Stimulated activated CD8-positive, alpha-beta memory T cell treated with anti-CD3 and anti-CD28 coated beads, Interleukin-2, amount 100 ng/mL, for 48 hours (primary cell): ENCODE data around the gene PARP9.
"Not testable (repeated sequence)": the region's sequence is repeated elsewhere in the genome, so short reads cannot be mapped to it uniquely, and the experiment has no call there.

Experiments
- DNase-seq, 2 donors: peaks; one replicate each; pipeline ENCODE4 v3.0.0-alpha.2; 2020; ENCODE audit warnings: low read depth in 2 of 2

The PARP9 gene

GRCh38 chr3:122576174-122576940 is 12.3 kb upstream of the PARP9 start:
- no peak for DNase-seq

GRCh38 chr3:122572940-122573412 is 8.9 kb upstream of the PARP9 start:
- DNase-seq = peak in 1 of 2 donors; percentile 8

GRCh38 chr3:122568755-122569154 is 4.7 kb upstream of the PARP9 start:
- DNase-seq = no peak

- not testable (repeated sequence) for DNase-seq
Observed at GRCh38 chr3:122568131-122568530, 4.0 kb upstream of the PARP9 start.

GRCh38 chr3:122563717-122564025 is 429 bp downstream of the PARP9 start:
- no peak for DNase-seq

- no peak for DNase-seq
Observed at GRCh38 chr3:122562923-122563716, 980 bp downstream of the PARP9 start.

- DNase-seq = peak in 1 of 2 donors; percentile 8
Observed at GRCh38 chr3:122560680-122561079, 3.4 kb downstream of the PARP9 start.

- no peak for DNase-seq
Observed at GRCh38 chr3:122559906-122560305, 4.2 kb downstream of the PARP9 start.

GRCh38 chr3:122558605-122559004 is 5.5 kb downstream of the PARP9 start:
- DNase-seq = no peak

- DNase-seq = no peak
Observed at GRCh38 chr3:122557356-122557755, 6.7 kb downstream of the PARP9 start.

GRCh38 chr3:122555275-122556071 is 8.6 kb downstream of the PARP9 start:
- DNase-seq = no peak

- no peak for DNase-seq
Observed at GRCh38 chr3:122553171-122553570, 10.9 kb downstream of the PARP9 start.

- DNase-seq = no peak
Observed at GRCh38 chr3:122548619-122549018, 15.5 kb downstream of the PARP9 start.

GRCh38 chr3:122548076-122548475 is 16.0 kb downstream of the PARP9 start:
- DNase-seq = no peak

- no peak for DNase-seq
Observed at GRCh38 chr3:122546151-122546550, 17.9 kb downstream of the PARP9 start.

GRCh38 chr3:122538956-122539490 is 25.1 kb downstream of the PARP9 start:
- no peak for DNase-seq

GRCh38 chr3:122536632-122537001 is 27.5 kb downstream of the PARP9 start:
- DNase-seq = no peak

GRCh38 chr3:122535964-122536631 is 28.0 kb downstream of the PARP9 start:
- no peak for DNase-seq

GRCh38 chr3:122533931-122534334 is 30.2 kb downstream of the PARP9 start:
- peak in 1 of 2 donors; percentile 15 for DNase-seq

- no peak for DNase-seq
Observed at GRCh38 chr3:122533480-122533879, 30.6 kb downstream of the PARP9 start.

GRCh38 chr3:122530164-122530563 is 33.9 kb downstream of the PARP9 start:
- no peak for DNase-seq
